NK-92 treated with Interleukin-12 subunit alpha and Interleukin-12 subunit beta, amount 100 ng/mL, for 24 hours (cell line): ENCODE results near the gene ASCL5.

Experiments used
- DNase-seq: peaks from one replicate; lab custom pipeline; 2025; lab: John Stamatoyannopoulos, UW

ASCL5 gene

DNA sequence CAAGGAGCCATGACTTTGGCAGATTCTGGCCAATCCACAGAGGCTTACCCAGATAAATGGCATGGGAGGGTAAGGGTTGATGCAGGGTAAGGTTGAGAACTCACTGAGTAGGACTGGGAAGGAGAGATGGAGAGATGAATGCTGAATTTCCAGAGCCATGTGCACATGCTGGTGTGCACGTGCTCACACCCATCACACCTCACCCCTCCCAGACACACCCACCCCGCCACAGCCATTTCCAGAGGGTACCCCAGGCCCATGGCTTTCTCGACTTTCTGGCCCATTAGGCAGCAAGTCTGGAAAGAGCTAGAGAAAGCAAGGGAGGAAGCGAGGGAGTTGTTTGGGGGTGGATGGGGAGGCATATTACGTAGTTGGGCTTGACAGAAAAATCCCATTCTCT, 16.4 kb downstream of the ASCL5 start:
- DNase-seq: no peak

DNA sequence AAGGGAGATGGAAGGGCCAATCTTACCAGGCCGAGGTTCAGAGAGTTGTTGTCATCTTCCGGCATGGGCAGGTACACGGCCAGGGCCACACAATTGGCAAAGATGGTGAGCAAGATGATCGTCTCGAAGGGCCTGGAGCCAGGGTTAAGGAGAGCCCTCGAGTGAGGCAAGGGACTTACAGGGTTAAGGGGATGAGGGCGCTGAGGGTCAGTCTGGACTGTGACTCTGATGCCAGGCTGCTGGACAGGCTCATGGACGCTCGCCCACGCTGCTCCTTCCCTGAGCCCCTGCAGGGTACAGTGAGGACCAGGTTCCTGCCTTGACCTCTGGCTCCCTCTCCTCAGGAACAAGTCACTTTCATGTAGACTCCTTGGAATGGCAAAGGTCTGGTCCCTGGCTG, 16.8 kb downstream of the ASCL5 start:
- DNase-seq: no peak

DNA sequence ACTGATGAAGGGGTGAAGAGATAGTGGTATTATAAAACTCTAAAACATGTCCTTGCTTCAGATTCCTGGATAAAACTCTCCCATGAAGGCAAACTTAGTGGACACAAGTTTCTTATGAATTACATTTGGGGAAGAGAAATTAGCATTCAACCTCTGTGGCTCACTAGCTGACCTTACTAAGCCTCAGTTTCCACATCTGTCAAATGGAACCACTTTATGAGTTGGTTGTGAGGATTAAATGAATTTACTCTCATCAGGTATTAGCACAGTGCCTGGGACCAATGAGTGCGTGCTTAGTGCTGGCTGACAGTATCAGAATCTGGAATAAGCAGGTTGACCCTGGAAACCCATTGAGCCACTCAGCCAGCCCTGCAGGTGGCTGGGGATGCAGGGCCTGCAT, 17.3 kb downstream of the ASCL5 start:
- DNase-seq: no peak

DNA sequence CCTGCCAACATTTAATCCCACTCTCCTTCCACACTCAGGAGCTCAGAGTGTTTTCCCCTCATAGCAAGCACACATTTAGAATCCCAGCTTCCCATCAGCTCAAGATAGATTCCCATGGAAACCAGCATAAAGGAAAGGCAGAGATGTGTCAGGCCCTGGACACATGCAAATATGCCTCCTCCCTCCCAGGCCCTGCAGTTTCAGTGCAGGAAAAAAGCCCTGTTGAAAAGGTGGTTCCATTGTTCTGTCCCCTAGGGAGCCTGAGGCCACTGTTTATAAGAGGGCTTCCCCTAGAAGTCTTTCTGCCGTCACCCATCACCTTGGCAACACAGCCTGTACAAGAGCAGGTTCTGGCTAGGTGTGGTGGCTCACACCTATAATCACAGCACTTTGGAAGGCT, 18.4 kb downstream of the ASCL5 start:
- DNase-seq: no peak

DNA sequence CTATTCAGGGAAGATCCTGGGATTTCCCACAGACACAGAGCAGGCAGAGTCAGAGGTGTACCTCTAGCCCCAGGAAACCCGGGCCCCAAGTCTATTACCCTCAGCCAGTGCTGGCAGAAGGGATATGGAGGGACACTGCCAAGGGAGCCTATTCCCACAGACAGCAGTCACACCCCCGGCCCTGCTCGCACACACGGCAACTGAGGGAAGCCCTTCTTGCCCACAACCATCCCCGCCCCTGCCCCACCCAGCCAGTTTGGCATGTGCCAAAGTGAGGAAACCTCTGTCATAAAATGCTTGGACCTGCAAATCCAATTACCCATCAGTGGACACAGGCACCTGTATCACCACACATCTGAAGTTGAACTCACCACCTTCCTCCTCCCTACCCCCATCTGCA, 21.3 kb downstream of the ASCL5 start:
- DNase-seq: no peak

DNA sequence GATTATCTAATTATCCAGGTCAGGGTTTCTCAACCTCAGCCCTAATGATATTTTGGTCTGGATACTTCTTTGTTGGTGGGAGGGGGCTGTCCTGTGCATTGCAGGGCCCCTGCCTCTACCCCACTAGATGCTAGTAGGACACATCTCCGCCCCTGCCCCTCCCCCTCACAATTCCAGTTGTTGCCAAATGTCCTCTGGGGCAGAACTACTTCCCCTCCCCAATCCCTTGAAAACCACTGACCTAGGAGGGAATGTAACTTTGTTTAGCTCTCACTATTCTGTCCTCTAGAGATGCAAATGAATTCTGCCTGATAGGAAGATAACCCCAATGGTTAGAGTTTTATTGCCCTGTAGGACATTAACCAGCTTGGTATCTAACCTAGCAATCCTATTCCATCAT, 22.8 kb downstream of the ASCL5 start:
- DNase-seq: no peak

DNA sequence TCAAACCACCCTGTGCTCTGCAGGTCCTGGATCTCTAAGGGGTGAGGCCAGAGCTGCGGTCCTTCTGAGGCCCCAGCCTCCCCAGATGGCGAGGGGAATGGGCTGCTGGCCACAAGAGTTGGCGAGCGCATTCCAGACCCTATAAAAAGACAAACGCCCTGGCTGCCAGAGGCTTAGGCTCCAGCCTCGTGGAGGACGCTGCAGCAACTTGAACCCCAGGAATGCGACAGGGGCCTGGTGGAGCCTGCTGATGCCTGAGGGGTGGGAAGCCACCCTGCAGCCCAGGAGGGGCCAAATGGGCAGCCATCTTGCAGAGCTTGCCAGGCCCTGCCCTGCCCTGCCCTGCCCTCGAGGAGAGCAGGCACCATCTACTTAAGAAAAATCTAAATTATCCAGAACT, 23.3 kb downstream of the ASCL5 start:
- DNase-seq: no peak

DNA sequence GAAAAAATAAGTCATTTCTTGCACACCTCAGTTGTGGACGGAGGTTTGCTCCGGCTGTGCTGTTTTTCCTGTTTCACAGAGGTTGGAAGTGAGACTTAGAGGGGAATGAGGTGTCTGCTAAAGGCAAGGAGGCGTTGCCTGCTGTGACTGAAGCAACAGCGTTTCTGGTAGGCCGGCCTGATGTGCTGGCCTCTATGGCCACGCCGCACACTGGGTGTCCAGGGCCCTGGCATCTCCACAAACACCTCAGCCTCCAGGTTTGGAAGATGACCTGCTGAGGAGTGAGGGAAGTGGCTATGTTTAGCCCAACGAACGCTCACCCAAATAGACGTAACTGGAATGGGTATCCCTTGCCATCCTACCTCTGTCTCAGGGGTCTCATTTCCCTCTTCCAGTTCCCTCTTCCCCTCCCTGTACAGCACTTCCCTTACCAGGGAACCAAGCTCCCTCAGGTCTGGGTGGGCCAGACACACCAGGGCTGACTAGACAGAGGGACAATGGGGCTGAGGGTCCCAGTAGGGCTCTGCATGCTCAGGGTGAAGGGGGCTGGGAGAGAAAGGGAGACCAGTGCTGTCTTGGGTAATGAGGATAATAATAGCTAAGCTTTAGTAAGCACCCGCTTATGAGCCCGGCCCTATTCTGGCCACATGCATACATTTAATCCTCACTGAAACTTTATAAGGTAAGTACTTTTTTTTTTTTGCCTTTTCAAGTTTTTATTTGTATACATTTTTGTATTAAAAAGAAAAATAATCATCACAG, 26.6 kb downstream of the ASCL5 start:
- no peak for DNase-seq

DNA sequence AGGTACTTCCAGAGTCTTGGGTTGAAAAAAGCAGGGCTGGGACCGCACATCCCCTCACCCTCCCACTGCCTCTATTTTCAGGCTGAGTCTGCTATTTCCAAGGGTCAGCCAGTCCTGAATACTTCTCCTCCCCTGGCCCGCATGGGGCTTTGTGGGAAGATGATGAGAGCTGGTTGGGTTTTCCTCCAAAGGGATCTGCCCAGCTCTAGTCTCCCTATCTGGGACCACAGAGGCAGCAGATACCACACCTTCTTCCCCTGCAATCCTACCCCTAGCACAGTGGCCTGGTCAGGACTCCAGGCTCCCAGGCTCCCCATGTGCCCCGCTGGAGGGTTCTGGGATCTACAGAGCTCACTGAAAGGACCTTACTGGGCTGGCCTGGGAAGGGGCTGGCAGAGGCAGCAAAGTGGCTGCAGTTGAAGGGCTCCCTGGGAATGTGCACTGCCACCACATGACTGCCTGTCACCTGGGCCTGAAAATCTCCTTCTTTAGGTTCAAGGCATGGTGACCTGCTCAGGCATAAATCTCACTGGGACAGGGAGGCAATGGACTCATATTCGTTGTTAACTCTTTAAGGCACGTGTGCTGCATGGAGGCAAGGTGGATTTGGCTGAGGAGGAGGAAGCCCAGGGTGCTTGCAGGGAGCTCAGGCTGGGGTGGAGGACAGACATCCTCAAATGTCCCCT, 27.8 kb downstream of the ASCL5 start:
- DNase-seq: no peak

DNA sequence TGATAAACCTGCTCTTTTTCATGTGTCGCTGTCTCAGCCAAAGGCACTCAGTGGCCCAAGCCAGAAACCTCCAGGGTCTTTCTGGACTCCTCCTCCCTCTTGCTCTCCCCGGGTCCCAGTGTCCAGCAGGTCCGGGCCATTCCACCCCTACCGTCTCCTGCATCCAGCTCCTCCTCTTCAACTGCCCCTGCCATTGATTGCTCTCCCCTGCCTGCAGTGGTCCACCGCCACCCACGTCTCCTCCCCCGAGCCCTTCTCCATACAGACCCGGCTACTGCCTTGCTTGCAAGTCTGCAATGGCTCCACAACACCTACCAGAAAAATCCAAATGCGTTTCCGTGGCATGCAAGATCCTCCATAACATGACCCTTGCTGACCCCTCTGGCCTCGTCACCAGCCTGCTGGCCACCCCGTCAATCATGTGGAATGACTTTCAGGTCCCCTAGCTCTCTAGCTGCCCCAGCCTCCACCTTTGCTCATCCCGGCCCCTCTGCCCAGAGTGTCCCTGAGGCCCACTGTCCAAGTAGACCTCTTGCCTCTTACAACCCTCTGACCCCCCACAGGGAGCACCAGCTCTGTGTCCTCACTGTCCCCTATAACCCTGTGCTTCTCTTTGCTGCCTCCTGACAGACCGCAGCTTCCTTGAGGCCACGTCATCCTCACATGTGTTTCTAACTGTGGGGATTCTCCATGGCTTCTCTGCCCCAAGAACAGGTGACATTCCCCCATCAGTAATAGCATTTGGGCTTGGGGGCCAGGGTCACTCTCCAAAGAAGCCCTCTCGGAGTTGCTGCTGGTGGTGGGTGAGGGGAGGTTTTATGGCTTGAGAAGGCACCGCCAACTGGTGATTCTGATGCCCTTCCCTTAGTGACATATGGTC, 29.8 kb downstream of the ASCL5 start:
- no peak for DNase-seq

DNA sequence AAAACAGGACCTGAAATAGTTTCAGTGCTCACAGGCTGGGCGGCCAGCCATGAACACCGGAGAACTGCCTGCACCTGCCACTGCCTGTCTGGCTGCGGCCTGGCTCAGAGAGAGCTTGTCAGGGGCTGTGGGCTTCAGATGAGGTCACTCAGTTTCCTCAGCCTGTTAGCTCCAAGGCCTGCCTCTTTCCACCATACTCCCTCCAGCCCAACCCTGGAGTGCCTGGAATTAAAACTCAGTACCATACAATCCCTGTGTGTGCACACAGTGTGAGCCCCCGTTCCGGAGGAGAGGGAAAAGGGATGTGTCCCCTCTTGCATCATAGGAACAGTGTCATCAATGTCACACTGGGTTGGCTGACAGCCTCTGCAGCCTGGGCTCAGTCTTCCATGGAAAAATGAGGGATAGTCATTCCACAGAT, 30.9 kb downstream of the ASCL5 start:
- no peak for DNase-seq

DNA sequence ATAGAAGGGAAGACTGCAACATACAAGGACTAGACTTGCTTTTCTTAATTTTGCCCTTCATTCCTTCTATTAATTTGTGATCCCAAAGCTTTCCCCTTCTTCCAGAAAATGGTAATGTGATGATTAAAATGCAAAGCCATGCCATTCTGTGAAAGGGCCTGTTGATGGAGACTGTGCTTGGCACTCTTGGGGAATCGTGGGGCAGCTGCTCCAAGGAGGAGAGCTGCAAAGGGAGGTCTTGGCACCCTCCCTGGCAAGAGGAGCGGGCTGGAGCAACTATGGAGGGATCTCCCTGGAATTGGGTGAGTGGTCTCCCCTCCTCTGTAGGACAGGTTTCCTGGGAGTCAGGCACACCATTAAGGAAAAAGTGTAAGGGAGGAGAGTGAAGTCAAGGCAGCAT, 31.4 kb downstream of the ASCL5 start:
- no peak for DNase-seq

DNA sequence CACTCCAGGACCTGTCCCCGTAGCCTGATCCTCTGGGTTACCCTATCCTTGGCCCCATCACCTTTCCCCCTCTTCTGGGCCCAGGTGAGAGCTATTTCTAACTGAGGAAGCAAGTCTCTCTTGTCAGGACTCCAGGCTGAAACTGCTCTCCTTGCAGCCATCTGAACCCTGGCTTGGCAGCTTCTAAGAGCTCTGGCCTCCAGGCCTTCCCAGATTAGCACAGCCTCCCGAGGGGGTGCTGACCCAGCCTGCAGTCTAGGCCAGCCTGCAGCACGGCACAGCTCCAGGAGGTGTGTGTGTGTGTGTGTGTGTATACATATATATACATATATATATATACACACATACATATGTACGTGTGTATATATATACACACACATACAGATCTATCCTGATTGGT, 32.2 kb downstream of the ASCL5 start:
- DNase-seq: no peak

DNA sequence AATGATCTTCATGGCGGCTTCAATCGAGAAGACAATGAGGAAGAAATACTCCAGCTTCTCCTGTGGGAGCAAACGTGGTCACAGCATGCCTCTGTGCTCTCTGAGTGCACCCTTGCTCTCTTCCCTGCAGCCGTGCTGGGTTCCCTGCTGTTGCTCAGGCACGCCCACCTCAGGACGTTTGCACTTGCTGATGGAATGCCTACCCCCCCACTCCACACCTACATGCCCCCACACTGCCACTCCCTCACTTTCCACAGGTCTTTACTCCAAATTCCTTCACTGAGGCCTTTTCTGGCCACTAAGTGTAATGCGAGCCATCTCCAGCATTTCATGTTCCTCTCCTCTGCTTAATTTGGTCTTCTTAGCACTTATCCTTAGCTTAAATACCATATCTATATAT, 33.0 kb downstream of the ASCL5 start:
- DNase-seq: no peak

DNA sequence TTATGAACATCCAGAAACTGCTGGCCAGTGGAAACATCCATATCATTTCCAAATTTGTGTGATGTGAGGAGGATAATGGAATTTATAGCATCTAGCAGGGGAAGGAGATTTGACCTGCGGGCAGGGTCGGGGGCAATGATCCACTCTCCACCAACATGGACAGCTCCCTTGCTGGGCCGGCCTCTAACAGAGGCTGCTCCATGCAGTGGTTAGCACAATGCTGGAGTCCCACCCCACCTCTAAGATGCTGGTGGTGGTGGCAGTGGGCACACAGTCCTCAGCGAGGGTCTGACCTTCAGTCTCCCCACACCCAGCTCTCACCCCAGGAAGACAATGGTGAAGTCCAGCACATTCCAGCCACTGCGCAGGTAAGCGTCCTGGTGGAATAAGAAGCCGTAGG, 33.4 kb downstream of the ASCL5 start:
- DNase-seq: no peak

DNA sequence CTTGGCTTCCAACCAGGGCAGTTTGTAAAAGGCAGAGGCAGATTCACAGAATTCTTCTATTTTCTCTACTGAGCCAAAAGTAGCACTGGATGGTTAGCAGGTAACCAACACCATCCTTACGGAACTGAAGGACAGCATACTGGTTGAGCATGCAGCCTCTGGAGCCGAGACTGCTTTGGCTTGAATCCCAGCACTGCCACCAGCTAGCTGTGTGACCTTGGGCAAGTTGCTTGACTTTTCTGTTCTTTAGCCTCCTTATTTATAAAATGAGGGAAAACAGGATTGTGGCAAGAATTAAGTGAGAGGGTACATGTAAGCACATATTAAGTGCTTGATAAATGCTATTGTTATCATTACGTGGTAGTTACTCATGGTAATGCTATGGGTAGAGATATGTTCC, 34.2 kb downstream of the ASCL5 start:
- no peak for DNase-seq

DNA sequence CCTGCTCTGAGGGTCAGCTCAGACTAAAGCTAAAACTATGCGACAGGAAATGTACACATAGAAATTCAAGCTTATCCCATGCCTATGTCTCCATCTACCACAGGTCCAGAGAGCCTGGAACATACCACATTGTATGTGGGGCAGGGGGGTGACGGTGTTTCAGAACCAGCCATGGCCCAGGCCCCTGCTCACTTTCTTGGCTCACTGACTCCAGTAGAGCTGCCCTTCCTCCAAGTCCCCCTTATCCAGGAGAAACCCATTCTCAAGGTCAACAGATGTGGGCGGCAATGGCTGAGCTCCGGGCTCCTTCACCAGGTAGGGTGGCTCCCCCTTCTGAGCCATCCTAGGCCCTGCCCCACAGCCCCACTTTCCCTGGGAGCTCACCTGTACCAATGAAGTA, 35.7 kb downstream of the ASCL5 start:
- DNase-seq: no peak

DNA sequence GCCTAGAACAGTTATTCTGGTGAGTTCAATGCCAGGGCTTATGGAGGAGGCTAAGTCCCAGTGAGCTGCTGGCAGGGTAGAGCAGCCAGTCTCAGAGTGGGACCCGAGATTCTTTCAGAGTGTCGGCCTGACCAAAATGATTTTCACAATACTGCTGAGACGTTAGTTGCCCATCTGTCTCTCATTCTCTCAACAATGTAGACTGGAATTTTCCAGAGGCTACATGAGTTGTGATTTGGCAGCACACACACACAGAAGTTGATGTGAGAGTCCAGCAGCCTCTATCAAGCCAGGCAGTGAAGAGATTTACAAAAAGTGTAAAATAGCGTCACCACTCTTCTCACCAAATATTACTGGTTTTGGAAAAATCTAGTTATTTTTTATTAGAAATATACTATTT, 36.4 kb downstream of the ASCL5 start:
- DNase-seq: no peak

DNA sequence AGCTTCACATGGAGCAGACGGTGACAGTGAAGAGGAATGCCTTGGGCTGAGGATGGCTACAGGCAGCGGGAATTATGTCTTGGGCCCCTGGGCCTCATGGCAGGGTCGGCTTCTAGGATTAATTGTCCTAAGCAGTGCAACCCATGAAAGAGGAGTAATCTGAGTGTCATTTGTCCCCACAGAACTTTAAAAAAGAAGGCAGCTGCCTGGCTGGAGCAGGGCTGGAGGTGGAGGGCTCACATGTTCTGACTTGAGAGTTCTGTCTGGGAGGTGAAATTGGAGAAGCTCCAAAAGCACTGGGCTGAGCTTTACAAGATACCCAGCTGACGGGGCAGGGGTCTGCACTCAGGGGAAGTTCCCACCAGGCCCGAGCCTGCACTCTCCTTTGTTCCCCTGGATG, 37.4 kb downstream of the ASCL5 start:
- no peak for DNase-seq

DNA sequence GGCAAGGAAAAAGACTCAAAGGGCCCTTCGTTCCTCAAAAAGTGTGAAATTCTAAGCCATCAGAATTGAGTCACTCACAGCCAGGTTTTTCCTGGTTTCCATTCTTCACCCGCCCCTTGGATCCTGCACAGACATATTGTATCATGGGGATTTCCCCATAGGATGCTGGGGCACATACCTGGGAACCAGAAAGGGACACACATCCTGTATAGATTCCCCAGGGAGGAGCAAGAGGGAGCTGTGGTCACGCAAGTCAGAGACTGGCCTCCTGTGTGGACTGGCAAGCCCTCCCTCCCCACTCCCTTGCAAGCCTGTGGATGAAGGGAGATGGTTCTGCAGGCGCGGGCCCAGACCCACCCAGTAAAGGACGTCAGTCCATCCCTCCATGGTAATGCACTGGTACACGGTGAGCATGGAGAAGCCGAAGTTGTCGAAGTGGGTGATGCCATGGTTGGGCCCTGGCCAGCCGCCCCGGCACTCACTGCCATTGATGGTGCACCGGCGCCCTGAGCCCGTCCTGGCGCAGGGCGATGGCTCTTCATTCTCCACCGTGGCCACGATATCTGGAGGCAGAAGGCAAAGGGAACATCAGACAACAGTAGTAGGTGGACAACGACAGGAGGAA, 38.0 kb downstream of the ASCL5 start:
- DNase-seq: no peak

DNA sequence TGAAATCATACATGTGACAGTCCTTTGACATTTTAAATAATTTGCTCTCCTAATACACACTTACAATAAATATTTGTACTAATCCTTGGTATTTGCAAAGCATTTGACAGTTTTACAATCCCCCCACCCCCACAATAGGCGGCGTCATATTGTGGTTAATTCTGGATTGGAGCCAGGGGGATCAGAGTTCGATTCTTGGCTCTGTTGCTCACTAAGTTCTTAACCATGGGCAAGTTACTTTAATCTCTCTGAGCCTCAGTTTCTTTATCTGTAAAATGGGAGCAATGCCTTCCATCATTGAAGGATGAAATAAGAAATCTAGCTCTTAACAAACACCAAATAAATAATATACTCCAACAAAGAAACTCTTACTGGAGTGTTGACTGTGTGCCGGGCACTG, 38.6 kb downstream of the ASCL5 start:
- DNase-seq: no peak

DNA sequence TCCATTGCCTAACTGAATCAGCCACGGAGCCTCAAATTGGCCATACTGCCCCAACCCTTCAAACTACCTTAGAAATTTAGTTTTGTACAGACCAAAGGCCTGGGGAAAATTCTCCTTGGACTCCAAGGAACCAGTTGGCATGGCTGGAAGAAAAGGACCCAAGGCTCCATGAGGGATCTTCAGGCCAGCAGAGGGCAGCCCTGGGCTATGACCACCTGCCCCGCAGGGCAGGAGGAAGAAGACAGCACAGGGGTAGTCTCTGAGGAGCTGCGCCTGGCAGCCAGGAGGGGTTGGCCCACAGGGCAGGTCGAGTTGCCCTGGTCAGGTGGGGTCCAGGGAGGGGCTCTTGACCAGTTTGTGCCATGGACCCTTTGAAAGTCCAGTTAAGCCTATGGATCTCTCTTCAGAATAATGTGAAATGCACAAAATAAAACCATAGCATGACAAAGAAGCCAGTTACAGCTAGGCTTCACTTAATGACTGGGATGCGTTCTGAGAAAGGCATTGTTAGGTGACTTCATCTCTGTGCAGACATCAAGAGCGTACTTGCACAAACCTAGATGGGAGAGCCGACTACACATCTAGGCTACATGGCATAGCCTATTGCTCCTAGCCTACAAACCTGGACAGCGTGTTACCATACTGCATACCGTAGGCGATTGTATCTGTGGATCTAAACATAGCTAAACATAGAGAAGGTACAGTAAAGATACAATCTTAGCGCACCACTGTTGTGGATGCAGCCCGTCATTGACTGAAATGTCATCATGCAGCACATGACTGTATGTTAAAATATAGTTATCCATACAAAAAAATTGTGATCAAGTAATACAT, 40.9 kb downstream of the ASCL5 start:
- no peak for DNase-seq
